Measurements from ENCODE around the gene RHEBL1.
A peak's percentile ranks its signal among the peaks of the same experiment; 100 is the strongest.
"Not testable (repeated sequence)": the region's sequence is repeated elsewhere in the genome, so short reads cannot be mapped to it uniquely, and the experiment has no call there.

The RHEBL1 gene

GRCh38 chr12:49088932-49089330 is 19.2 kb upstream of the RHEBL1 start:
- DNase-seq = no peak

- peak; percentile 77 to 93 for DNase-seq
Measured at GRCh38 chr12:49088150-49088931, 18.6 kb upstream of the RHEBL1 start.

- no peak for DNase-seq
Measured at GRCh38 chr12:49086116-49086515, 16.3 kb upstream of the RHEBL1 start.

DNA sequence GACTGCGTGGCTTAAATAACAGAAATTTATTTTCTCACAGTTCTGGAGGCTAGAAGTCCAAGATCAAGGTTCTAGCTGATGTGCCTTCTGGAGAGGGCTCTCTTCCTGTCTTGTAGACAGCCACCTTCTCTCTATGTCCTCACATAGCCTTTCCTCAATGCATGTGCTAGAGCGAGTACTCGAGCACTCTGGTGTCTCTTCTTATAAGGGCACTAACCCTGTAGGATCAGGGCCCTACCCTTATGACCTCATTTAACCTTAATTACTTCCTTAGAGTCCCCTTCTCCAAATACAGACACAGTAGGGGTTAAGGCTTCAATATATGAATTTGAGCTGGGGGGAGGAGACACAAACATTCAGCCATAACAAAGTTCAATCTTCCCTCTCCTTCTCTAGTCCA is 14.7 kb upstream of the RHEBL1 start:
- no peak for DNase-seq

DNA sequence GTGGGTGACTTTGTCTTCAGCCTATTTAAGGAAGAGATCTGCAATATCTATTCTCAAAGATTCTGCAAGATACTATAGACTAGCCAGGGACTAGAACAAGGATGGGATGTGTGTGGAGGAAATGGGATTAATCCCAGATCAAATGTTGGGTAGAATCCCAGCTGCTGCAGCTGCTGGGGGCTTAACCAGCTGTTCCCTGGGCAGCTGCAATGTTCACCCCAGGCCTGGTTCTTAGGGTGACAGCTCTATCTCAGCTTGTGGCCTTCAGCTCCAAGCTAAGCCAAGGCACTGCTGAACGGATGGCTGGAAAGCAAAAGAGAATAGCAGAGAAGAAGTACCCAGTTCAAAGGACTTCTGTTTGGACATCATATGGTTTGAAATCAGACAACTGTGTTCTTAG is 10.0 kb upstream of the RHEBL1 start:
- no peak for DNase-seq

DNA sequence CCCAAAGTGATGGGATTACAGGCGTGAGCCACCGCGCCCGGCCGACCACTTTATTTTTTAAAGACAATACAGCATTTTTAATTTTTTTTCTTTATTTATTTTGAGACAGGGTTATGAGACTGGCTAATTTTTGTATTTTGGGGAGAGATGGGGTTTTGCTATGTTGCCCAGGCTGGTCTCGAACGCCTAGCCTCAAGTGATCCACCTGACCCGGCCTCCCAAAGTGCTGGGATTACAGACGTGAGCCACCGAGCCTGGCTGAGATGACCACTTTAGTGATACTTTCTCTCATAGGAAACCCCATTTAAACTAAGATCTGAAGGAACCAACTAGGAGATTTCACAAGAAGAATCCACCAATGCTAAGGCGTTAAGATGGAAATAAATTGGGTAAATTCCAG is 1.2 kb upstream of the RHEBL1 start:
- DNase-seq = no peak

- DNase-seq = peak in 1 of 2 experiments; percentile 49
Measured at GRCh38 chr12:49068879-49069506, 786 bp downstream of the RHEBL1 start.

DNA sequence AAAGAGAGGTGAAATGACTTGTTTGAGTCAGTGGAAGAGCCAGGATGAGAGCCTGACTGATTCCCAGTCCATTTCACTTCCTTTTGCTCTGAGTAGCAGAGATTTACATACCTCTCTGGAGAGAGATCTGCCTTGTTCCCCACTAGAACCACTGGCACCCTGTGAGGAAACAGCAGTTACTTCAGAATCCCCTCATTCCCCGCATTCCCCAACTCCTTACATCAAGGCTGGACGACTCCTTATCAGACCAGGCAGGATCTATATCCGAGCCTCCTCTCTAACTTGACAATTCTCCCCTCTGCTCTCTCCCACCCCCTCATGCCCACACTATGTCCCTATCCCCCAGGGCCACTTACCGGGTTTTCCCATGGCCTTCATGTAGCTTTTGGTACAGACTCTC is 3.7 kb downstream of the RHEBL1 start:
- DNase-seq = no peak

DNA sequence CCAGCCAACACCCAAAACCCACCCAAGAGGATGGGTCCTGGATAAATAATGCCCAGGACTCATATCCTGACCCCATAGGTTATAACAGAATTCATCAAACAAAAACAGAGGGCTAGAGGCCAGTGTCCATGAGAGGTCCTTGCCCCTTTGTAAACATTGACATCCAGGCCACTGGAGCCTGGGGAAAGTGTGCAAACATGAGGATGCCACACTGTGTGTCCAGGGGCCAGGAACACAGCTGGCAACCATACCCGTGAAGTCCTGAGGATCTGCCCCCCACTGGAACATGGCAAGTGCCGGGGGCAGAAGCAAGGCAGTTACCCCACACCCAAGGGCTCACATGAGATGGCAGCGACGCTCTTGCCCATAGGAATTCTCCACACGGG is 5.0 kb downstream of the RHEBL1 start:
- DNase-seq = no peak

DNA sequence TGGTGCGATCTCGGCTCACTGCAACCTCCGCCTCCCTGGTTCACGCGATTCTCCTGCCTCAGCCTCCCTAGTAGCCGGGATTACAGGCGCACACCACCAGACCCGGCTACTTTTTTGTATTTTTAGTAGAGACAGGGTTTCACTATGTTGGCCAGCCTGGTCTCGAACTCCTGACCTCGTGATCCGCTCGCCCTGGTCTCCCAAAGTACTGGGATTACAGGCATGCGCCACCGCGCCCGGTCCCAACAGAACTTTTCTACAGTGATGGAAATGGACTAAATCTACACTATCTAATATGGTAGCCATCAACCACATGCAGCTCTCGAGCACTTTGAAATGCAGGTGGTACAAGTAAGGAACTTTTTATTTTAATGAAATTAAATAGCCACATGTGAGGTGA is 7.9 kb downstream of the RHEBL1 start:
- DNase-seq = not testable (repeated sequence)

DNA sequence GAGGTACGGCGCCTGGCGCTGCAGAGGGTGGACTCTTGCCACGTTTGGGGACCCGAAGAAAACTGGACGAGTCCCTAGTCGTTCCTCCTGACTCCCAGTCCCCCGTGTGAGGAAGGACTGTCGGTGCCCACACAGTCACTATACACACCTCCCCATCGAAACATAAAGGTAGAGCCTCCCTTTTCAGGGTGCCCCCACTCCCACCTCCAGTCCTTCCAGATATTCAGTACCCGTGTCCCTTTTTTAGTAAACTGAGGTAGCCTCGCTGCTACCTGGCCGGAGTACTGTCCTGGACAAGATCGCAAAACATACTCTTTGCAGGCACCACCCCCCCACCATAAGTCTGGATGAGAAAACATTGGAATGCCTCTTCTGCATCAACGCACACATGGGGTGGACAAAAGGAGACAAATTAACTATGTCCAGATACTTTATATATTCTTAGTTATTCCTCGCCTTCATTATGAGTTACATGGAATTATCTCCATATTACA is 8.6 kb downstream of the RHEBL1 start:
- DNase-seq = no peak

GRCh38 chr12:49060237-49061156 is 9.3 kb downstream of the RHEBL1 start, which contains the start of gene KMT2D:
KMT2D (minus strand) TSS chr12:49060794; CDS start chr12:49055324, 5,470 bp downstream.
- peak; percentile 73 to 96 for DNase-seq

DNA sequence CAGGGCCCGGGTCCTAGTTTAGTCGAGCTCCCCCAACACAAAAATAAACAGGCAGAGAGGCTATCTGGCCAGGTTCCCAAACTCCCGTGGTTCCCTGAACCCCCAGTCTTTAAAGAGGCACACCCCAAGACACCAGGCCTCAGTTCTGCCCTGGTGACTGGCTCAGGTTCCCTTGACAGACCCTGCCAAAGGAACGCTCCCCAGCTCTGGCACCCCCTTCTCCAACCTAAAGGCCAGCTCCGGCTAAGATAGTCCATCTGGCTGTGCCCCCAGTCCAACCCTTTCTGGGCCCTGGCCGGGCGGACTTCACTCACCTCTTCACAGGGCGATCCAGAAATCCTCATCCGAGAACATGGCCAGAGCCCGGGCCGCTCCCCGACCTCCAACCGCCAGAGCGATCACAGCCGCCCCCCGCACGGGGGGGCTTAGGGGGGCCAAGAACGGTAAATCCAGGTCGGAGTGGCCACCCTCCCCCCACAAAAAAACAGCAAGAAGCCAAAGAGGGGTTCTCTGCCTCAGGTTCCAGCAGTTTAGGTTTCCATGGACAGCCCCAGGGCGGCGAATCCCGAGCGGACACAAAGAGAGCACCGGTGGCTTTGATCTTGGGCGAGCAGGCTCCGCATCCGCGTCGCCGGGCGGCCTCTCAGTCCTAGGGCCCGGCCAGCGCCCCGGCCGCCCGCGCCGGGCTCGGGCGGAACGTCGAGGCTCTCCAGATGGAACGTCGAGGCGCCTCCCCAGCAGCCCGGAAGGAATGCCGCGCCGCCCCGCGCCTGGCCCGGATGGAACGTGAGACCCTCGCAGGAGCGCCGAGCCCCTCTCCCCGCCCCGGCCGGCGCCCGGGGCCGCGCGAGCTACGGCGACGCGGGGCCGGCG is 10.2 kb downstream of the RHEBL1 start:
- peak in 1 of 2 experiments; percentile 57 for DNase-seq

DNA sequence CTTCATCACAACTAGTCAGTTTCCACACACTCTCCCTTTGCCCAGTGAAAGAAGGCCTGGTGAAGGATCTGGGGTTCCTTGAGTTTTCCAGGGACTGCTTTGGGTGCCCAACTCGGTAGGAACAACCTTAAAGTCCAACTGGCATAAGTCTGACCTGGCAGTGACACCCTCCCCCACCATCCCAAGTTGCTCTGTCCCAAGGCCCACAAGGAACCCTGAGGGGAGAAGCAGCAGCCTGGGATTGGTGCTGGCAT is 10.8 kb downstream of the RHEBL1 start:
- DNase-seq = no peak

- no peak for DNase-seq
Measured at GRCh38 chr12:49058366-49059044, 11.3 kb downstream of the RHEBL1 start.

DNA sequence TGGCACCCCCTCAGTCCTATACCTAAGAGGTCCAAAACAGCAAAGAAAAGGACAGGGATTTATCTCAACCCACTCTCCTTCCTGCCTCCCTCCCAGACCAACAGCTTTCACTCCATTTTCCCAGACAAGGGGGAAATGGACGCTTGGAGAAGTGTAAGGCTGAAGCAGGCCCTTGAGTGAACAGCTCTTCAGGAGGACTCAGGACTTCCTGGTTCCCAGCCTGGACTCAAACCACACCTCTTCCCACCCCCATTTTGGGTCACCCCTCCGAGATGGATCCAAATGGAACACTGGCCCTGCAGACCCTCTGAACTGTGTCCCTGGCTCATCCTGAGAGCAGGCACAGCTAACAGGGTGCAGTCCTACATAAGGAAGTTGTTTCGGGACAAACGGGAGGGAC is 11.9 kb downstream of the RHEBL1 start:
- DNase-seq = no peak

DNA sequence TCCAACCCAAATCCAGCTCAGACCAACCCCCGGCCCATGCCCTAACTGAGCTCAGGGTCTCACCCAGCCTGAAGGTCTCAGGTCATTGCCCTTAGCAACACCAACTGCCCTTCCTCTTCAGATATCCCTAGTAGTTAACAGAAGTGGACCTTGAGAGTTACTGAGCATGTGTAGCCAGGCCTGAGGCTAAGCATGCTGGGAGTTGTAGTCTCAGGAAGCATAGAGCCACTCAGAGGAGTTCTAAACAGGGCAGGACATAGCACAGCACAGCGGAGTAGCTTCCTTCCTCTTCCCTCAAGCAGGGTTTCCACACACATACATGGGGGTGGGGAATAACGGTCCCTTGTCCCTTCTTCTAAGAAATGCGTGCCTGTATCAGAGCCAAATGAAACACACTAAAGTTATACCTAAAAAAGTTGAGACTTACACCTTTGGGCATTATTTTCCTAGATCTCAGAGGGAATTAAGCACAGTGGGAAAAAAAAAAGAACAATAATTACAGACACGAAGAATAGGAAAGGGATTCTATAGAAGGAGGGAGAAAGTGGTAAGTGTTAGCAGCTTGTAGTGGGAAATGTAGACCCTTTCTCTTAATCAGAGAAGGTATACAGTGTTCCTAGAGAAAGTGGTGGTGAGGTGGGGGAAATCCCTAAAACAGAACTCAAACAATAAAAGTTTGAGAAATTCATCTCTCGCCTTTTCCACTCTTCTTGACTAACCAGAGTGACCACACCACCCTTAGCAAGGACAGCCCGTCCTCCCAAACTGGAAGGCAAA is 13.6 kb downstream of the RHEBL1 start:
- peak; percentile 25 to 44 for DNase-seq

GRCh38 chr12:49055092-49055491 is 14.7 kb downstream of the RHEBL1 start:
- DNase-seq = no peak

DNA sequence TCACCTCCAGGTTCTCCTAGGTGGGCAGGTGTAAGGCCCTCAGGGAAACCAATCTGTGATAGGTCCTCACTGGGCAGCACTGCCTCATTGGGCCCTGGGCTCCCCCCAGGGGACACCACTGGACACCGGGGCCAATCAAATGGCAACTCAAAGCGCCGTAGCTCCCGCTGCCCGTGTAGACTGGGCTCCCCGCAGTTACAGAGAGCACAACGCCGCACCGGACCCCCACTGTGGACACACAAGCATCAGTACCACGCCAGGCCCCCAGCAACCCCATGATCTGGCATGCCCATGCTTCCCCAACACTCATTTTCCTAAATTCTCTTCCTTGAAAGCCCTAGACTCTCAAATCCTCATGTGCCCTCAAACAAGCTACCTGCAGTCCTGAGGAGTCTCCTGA is 15.3 kb downstream of the RHEBL1 start:
- DNase-seq = no peak

DNA sequence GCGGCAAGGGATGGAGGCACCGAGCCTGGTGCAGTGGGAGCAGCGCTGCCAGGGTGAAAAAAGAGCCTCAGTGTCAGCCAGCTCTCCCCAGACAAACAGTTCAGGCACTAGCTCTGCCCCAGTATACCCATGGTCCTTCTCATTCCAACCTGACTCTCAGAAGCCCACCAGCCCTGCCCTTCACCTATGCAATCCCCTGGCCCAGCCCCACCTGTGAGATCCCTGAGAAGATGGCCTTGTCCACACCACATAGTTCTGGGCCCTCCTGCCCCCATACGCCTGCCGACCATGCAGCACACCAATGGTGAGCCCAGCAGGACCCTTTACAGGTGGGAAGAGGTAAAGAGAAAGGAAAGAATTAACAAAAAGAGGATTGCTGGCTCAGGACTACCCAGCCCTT is 15.7 kb downstream of the RHEBL1 start:
- no peak for DNase-seq
